Uterus (tissue), 4 donors: ENCODE data around the gene TBP. TPM values are rescaled to one million over a fixed set of nuclear protein-coding genes. Genes with fewer than 3 reads are reported as not detected.
A peak's percentile ranks its signal among the peaks of the same experiment; 100 is the strongest.

Source experiments
- DNase-seq, 2 donors: peaks; one replicate each; pipeline ENCODE4 v3.0.0-alpha.2; 2019 to 2020
- H3K27ac ChIP-seq, 2 donors: fragments of 200-600 bp; sonication (generic); 1 replicate in 1 of 2; 2 replicates in 1 of 2; pipeline ENCODE4 v1.5.1; 2016 to 2018
- H3K27me3 ChIP-seq, 2 donors: fragments of 200-600 bp; sonication (generic); one replicate each; pipeline ENCODE4 v1.5.1; 2018 to 2019; ENCODE audit warnings: control low read depth in 1 of 2
- H3K36me3 ChIP-seq, 2 donors: fragments of 200-600 bp; sonication (generic); one replicate each; pipeline ENCODE4 v1.5.1; 2019; ENCODE audit warnings: control low read depth in 1 of 2
- H3K4me1 ChIP-seq, 2 donors: fragments of 200-600 bp; sonication (generic); one replicate each; pipeline ENCODE4 v1.5.1; 2018 to 2019; ENCODE audit warnings: control low read depth in 1 of 2
- H3K4me3 ChIP-seq, 2 donors: fragments of 200-600 bp; sonication (generic); 1 replicate in 1 of 2; 2 replicates in 1 of 2; pipeline ENCODE4 v1.5.1; 2018 to 2019; ENCODE audit warnings: mild to moderate bottlenecking in 1 of 2
- H3K9me3 ChIP-seq, 2 donors: fragments of 200-600 bp; sonication (generic); one replicate each; pipeline ENCODE4 v1.5.1; 2019; ENCODE audit warnings: control low read depth in 1 of 2
- CTCF ChIP-seq, 4 experiments: fragments of 200-600 bp in 2 of 4; fragments of 450-650 bp in 2 of 4; sonication (generic) in 2 of 4; IDR thresholded peaks; one replicate each; pipeline ENCODE4 v1.5.1; 2016 to 2019; ENCODE audit warnings: antibody characterized with exemption in 4 of 4, mild to moderate bottlenecking in 2 of 4, moderate library complexity in 1 of 4
- POLR2A ChIP-seq, 2 donors: fragments of 450-650 bp; IDR thresholded peaks; one replicate each; pipeline ENCODE4 v1.6.1; 2016; ENCODE audit warnings: antibody characterized with exemption in 2 of 2, mild to moderate bottlenecking in 1 of 2, moderate library complexity in 1 of 2
- intact Hi-C: fragments of 100-400 bp; cut with DNase I; formaldehyde crosslinking; loops from one replicate; pipeline ENCODE4 v1.15.1; 2023; ENCODE audit warnings: low total_unique reads
- total RNA-seq, 4 donors: library from RNA; depleted of rRNA in 3 of 4; stranded (reverse); fragments of >200 nt in 3 of 4; gene quantifications; one replicate each; pipeline versions ENCODE4 v1.1.0 to v1.2.4, GENCODE V29; 2014 to 2023
- donor health status: DM: yes; HTN: yes; CAD: no.

TBP gene
- total RNA-seq, 4 donors from 2014 or later: 1.8 to 50.6 (median 16.3) TPM

DNA sequence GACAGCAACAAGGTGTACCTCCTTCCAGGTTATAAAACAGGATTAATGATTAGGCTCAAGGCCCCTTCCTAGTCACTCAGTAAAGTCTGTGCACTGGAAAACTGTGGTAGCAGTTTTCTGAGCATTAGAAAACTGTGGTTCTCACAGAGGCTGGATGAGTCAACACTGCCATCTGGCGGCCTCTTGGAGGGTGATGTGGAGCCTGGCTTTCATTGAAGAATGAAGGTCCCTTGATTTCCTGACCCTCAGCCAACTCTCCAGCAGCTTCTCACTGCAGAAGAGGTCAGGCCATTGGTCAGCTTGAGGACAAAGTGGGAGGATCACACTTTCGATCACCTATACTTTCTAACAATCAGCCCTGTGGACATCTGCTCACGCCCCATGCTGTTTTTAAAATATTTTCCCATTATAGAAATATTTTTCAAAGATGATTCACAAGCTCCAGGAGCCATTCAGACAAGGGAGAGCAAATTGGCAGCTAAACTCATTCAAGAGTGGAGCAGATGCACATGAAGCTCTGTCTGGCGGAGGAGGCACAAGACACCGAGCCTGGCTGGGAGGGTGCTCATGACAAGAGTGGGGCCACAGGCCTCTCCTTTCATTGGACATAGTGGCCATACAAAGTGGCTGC lies 24.2 kb upstream of the TBP start:
- Histone ChIP-seq H3K27ac (no peak overlapping the region), H3K36me3 (no peaks in the 10 kb centered on the region), H3K9me3 (no peaks in the 10 kb centered on the region), H3K4me3 (no peak overlapping the region), H3K4me1 (no peaks in the 10 kb centered on the region), H3K27me3 (no peaks in the 10 kb centered on the region)
- intact Hi-C loops: loop anchor here (10.0 kb wide), 1 partner anchor 695 kb away; no protein-coding TSS in a partner anchor
- TF ChIP-seq POLR2A (IDR thresholded peaks at IDR 0.05) (no peak), CTCF (IDR thresholded peaks at IDR 0.05) (peak; percentile 75 to 89 (median 76))
- peak; percentile 74 for DNase-seq

DNA sequence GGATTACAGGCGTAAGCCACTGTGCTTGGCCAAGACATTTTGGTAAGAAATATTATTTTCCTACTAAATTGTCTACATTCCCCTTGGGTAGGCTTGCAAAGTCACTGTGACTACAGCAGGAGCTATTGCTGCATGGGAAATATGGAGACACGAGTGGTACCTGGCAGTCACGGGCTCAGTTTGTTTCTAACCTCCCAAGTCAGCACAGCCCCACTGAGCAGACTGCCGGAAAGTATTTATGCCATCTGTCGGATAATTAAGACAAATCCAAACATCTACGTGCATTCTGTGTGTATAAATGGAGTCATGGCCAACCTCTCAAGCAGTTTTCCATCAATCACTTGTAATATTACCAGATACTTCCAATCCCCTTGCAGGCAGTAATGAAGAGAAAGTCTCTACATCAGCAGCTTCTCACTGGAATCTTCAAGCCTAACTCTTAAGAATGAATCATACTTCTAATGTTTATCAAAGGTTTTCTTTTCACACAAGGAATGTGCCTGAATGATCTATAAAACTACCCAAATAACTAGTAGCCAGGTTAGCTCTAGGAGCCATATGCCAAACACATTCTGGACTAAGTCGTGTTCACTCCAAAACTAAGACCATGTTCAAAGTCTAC lies 21.2 kb upstream of the TBP start:
- H3K9me3 ChIP-seq: no peaks in the 10 kb centered on the region
- TF ChIP-seq POLR2A (IDR thresholded peaks at IDR 0.05): no peak
- TF ChIP-seq CTCF (IDR thresholded peaks at IDR 0.05): no peak
- intact Hi-C loops: no loop called here
- H3K27me3 ChIP-seq: no peaks in the 10 kb centered on the region
- no peaks in the 10 kb centered on the region for H3K36me3 ChIP-seq
- H3K4me3 ChIP-seq: no peak overlapping the region
- H3K27ac ChIP-seq: no peak overlapping the region
- no peak for DNase-seq
- no peaks in the 10 kb centered on the region for H3K4me1 ChIP-seq

- H3K4me1 ChIP-seq: no peaks in the 10 kb centered on the region
- no peak overlapping the region for H3K27ac ChIP-seq
- no peak for TF ChIP-seq CTCF (IDR thresholded peaks at IDR 0.05)
- no peak for TF ChIP-seq POLR2A (IDR thresholded peaks at IDR 0.05)
- DNase-seq: no peak
- intact Hi-C loops: no loop called here
- no peaks in the 10 kb centered on the region for H3K27me3 ChIP-seq
- no peak overlapping the region for H3K4me3 ChIP-seq
- no peaks in the 10 kb centered on the region for H3K9me3 ChIP-seq
- no peaks in the 10 kb centered on the region for H3K36me3 ChIP-seq
These were observed 20.4 kb upstream of the TBP start for GRCh38 chr6:170533792-170534191.

DNA sequence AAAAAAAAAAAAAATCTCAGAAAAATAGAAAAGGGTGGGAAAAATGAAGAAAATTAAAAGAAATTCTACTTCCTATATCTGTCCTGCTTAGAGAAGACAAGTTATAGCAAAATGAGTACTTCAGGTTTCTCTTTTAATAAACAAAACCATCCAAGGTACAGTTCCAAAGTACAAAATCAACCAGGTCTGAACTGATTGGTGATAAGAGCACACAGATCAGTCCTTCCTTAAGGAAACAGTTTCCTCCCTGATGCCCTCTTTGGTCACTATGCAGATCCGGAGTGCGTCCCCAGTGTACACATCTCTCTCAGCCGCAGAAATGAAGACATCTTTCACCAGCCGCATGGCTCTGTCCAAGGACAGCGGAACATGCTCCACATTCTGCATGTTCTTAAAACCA lies 19.2 kb upstream of the TBP start:
- H3K9me3 ChIP-seq: no peaks in the 10 kb centered on the region
- no peaks in the 10 kb centered on the region for H3K36me3 ChIP-seq
- no peaks in the 10 kb centered on the region for H3K4me1 ChIP-seq
- intact Hi-C loops: no loop called here
- no peaks in the 10 kb centered on the region for H3K27me3 ChIP-seq
- DNase-seq: no peak
- H3K27ac ChIP-seq: no peak overlapping the region
- no peak overlapping the region for H3K4me3 ChIP-seq
- TF ChIP-seq CTCF (IDR thresholded peaks at IDR 0.05) (no peak), POLR2A (IDR thresholded peaks at IDR 0.05) (no peak)

DNA sequence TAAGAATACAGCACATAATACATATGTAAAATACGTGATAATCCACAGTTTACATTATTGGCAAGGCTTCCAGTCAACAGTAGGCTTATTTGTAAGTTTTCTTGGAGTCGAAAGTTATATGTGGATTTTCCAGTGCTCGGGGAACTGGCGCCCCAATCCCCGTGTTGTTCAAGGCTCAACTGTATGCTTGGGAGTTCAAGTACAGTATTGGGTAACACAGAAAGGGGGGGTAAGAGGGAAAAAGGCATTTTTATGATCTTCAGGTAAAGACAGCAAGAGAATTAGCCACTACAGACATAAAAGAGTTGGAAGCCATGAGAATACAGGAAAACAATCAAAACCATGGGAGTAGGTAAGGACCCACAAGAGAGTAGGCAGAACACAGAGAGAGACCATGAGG lies 17.5 kb upstream of the TBP start:
- H3K27ac ChIP-seq: no peak overlapping the region
- DNase-seq: no peak
- intact Hi-C loops: no loop called here
- H3K36me3 ChIP-seq: no peaks in the 10 kb centered on the region
- no peak overlapping the region for H3K4me3 ChIP-seq
- no peaks in the 10 kb centered on the region for H3K9me3 ChIP-seq
- no peaks in the 10 kb centered on the region for H3K27me3 ChIP-seq
- no peak for TF ChIP-seq POLR2A (IDR thresholded peaks at IDR 0.05)
- H3K4me1 ChIP-seq: no peaks in the 10 kb centered on the region
